ENCODE results near the gene ERMP1.
A peak's percentile ranks its signal among the peaks of the same experiment; 100 is the strongest.

The ERMP1 gene

DNA sequence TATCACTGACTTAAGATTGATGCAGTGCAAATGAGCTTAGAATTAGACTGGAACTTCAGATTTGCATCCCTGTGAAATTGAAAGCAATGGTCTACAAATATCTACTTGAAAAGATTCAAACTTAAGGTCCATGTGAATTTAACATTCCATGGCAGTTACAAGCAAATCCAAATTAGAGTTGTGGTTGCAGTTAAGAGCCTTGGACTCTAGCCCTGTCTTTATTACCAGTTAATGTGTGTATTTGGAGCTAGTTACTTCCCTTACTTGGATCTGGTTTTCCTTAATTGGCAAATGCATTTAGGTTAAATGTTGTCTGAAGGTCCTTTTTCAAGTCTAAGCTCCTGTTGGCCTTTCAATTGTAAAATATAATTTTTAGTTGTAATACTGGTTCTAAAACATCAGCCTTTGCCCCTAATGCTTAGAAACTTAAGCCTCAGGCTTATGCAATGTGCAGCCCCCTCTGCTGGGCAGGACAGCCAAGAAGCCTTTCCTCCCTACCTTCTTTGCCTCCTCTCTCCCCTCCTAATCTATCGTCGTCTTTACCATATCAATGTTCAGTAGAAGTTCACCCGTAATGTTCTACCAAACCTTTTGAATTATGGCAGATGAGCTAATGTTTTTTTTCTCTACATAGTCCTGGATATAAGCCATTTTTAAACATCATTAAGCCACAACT lies 59.5 kb downstream of the ERMP1 start:
- DNase-seq, result no peak

DNA sequence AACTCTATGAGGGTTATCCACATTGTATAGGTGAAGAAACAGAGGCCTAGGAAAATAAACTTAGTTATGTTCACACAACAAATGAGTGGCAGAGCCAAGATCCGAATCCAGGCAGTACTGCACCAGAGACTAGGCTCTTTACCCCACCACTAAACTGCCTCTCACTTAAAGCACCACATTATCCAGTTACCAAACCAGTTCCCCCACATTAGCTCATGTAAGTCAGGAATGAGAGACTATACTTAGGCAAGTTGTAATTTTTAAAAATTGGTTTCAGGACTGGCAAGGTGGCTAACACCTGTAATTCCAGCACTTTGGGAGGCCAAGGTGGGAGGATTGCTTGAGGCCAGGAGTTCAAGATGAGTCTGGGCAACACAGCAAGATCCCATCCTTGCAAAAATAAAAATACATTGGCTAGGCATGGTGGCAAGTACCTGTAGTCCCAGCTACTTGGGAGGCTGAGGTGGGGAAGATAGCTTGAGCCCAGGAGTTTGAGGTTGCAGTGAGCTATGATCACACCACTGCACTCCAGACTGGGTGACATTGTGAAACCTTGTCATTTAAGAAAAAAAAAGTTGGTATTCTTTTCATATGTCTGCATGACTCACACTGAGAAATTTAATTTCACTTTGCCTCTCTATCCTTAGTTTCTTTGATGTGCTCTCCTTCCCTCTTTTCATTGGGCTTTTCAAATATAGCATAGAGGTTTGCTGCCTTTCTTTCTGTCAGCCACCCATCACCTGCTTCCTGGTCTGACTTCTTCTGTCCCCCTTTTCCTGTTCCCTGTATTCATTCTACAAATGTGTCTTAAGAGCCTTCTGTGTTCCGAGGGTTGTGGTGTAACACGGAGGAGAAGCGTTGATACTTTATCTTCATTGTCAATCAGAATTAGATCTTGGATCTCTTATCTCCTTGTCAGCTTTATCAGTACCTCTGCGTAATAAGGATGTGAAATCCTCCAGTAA lies 64.7 kb downstream of the ERMP1 start:
- DNase-seq, result peak in 1 of 5 donors; percentile 32

DNA sequence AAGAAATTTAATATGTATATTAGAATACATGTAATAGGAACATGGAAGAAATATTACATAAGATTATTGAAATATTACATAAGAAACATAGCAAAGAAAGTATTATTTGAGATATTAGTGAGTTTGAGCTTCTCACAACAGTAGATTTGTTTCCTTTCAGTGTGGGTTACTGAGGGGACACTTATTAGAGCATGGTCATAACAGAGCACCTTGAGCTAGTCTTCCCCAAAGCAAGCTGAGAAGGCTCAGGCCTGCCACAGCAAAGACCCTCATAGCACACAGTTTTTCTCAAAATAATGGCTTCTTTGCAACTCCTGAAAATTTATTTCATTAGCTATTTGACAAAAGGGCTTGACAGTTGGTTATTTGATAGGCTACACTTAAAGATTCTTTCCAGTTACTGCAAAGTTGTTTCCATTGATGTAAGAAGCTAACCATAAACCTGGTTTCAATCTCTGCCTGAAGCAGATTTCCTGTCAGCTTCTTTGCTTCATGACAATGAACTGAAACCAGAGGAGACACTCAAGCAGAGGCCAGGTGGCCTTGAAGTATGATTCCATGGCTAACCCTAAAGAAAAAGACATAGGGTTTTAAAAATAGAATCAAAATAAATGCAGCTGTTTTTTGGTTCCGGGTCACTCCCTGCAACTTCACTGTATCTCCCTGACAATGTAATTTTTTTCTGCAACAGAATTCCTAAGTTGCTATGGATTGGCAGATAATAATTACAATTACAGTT lies 68.6 kb downstream of the ERMP1 start:
- peak in 1 of 5 donors; percentile 61 for DNase-seq

DNA sequence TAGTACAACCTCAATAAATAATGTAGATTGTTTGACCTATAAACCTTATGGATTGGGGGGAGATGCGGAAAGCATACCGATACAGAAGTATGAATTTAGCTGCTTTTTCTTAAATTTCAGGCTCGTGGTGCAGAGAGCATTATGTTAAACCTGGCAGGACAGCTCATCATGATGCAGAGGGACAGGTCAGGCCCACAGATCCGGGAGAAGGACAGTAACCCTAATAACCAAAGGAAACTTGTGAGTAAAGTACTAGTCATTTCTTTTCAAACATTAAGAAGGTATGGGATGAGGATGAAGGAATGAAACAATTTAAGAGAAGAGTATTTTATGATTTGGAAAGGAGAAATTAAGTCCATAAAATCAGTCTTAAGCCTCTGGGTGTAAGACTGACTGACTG lies 70.5 kb downstream of the ERMP1 start:
- DNase-seq, result no peak

DNA sequence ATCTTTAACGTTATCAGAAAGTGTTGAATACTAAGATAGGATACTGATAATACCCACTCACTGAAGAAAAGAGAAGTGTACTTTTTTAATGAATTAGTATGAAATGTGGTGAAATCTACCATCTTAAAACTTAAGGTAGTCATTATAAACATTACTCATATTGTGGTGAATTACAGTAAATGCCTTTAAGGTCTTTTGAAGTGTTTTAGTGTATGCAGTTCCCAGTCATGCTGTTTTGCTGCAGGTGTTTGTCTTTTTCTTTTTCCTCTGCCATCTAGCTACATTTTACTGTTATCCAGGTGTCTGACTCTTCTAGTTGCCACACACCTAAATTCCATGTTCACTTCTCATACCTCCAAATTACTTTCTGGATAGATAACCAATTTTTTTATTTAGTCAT lies 72.6 kb downstream of the ERMP1 start:
- no peak for DNase-seq

DNA sequence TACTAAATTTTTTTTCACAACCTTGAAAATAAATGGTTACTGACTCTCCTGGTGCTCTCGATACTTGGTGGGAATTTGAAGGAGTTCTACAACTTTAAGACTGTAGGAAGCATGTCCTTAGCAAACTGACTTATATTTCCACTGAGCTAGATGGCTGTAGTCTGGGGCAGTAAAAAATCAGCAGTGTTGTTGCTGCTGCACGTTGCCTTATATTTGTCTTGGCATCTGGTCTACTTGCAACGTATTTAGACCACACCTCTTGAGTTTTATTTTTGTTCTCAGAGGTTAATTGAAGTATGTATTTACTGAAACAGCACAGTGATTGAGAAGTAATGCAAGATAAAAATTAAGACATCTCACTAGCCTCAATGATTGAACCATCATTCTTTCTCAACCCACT lies 76.3 kb downstream of the ERMP1 start:
- no peak for DNase-seq

DNA sequence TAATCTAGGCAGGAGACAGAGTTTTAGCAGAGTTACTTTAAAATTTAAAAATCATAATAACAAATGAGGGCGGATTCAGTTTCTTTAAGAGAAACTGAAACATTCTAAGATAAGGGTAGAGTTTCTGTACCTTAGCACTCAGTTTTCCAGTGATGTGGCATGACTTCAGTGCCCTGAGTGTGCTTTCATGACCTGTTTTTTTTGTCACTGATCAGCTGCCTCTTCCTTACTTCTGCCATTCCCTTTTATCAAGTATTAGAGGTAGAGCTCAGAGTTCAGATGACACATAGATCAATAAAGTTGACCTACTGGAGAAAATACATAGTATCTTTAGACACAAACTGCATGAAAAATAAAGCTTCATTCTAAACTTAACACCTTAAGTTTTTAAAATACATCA lies 82.3 kb downstream of the ERMP1 start:
- DNase-seq, result no peak

DNA sequence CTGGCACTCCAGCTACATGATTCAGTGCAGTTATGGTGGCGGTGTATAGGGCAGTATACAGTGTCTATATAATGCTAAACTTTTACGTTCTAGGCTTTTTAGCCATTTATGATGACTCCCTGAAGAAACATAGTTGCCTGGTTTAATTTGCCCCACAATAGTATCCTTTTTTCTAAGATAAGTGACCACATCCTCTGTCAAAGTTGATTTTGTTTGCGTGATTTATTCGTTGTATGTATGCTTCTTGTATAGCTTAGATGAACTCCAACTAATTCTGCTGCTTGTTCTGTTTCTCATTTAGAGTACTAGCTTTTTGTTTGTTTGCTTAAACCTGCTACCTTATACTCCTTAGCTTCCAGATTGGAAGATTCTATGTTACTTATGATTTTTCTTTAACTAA lies 83.6 kb downstream of the ERMP1 start:
- DNase-seq, result no peak

DNA sequence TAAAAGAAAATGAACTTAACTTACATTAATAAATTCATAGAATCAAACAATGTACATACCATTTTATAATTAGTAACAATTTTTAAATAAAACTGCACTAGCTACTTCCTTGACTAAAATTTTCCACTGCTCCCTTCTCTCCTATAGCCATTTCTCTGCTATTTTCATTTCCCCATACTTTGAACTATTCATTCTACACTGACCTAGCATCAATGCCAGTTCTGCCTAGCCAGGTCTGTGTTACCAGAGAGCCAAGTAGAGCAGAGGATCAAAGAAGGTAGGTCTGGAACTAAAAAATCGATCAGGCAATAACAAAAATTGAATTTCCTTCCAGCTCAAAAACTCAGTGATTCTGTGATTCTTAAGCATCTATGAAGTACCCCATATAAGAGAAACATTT lies 84.5 kb downstream of the ERMP1 start:
- no peak for DNase-seq

DNA sequence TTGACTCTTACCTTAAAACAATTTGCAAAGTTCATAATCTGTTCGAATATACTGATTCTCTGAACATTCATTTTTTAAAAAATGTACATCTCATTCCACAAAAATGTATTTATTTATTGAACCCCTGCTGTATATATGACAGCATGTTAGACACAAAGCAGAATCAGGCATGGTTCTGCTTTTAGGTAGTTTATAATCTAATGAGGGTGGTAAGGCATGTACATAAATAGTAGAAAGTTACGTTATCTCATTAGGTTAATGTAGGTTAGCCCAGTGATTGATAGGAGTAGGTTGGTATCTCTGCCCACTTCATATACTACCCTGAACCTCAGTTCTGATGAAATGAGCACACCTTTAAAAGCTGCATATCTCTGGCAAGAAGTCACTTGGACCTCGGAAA lies 89.8 kb downstream of the ERMP1 start:
- no peak for DNase-seq

DNA sequence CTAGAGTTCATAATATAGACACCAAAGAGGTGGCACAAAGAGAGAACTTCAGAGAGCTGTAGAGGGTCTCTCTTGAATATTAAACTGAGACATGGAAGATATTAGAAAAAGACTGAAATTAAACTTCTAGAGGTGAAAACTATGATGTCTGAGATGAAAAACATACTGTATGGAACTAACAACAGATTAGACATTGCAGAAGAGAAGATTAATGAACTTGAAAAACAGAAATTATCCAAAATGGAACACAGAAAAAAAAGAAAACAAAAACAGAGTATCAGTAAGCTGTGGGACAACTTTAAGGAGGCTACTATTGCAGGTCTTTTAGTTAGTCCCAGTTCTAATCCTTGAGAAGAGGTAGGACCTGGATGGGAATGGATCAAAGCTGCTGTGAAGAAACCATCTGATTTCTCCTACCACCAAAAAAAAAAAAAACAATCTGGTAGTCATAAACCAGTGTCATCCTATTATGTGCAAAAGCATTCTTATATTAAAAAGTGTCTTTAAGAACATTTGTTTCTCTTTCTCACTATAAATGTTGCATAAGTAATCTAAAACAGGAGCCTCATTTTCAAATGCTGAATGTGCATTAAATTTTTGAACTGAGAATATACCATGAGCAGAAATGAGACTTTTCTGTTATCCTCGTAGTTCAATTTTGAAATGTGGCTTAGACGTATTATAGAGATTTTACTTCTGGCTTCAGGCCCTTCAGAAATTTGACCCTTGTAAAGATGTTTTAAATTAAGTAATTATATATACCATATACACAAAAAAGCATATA lies 96.2 kb downstream of the ERMP1 start:
- no peak for DNase-seq

DNA sequence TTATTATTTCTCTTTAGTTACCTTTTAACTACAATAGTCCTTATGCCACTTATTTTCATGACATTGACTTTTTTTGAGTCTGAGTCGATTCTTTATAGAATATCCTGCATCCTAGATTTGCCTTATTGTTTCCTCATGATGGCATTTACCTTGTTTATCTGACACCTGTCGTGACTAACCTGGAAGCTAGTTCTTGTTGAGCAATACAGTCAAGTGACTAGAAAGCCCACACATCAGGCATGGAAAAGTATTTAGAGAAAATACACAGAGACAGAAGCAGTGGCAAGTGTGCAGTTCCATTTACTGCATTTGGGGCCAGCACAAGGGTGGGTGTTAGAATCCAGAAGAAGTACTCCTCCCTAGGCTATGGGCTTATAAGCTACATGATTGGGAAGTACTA lies 97.8 kb downstream of the ERMP1 start:
- no peak for DNase-seq

Data from T-helper 1 cell (primary cell).